SK-N-SH (cell line): Measurements from ENCODE around the gene SLC26A2. TPM values are rescaled to one million over a fixed set of nuclear protein-coding genes. Genes with fewer than 3 reads are reported as not detected.

Source experiments
- CTCF ChIA-PET: fragments of 300-600, 350-600 bp; formaldehyde crosslinking; extraction: SDS; loops from one replicate; lab custom pipeline; 2021; lab: Yijun Ruan, JAX
- POLR2A ChIA-PET: fragments of 350-600 bp; sonication (Branson Sonifier 250); formaldehyde crosslinking; extraction: SDS; loops from one replicate; lab custom pipeline; 2020; ENCODE audit warnings: antibody characterized with exemption, inconsistent platforms; lab: Yijun Ruan, JAX
- DNase-seq: peaks from one replicate; pipeline ENCODE4 v3.0.0; 2012
- H2AFZ ChIP-seq: fragments of 200-600 bp; sonication (generic); 2 replicates; pipeline ENCODE4 v1.8.1; 2016; ENCODE audit warnings: antibody characterized with exemption, mild to moderate bottlenecking, low read depth
- H3F3A ChIP-seq: fragments of 200-600 bp; sonication (generic); replicated peaks from 2 replicates; pipeline ENCODE3; 2016; ENCODE audit warnings: antibody characterized with exemption, mild to moderate bottlenecking; ENCODE audit not compliant: insufficient read depth
- H3K27ac ChIP-seq, 2 experiments: fragments of 200-500 bp in 1 of 2; fragments of 200-600 bp in 1 of 2; sonication (Bioruptor generic) in 1 of 2; sonication (generic), shearing (Covaris generic) in 1 of 2; 2 replicates each; pipeline versions ENCODE4 v1.5.1 to v1.6.1; 2014 to 2016; ENCODE audit warnings: low read depth in 2 of 2, inconsistent platforms in 1 of 2, low read length in 1 of 2, mild to moderate bottlenecking in 1 of 2, mixed read lengths in 1 of 2
- H3K27me3 ChIP-seq: fragments of 200-600 bp; sonication (generic), shearing (Covaris generic); 2 replicates; pipeline ENCODE4 v1.6.1; 2016; ENCODE audit warnings: mixed run types; ENCODE audit not compliant: insufficient read depth
- H3K36me3 ChIP-seq, 2 experiments: fragments of 200-500 bp in 1 of 2; fragments of 200-600 bp in 1 of 2; sonication (Bioruptor generic) in 1 of 2; sonication (generic) in 1 of 2; replicated peaks in 1 of 2; 2 replicates each; pipeline versions ENCODE3 to v1.5.1; 2014 to 2016; ENCODE audit warnings: low read length in 1 of 2, mild to moderate bottlenecking in 1 of 2; ENCODE audit not compliant: insufficient read depth in 2 of 2, control insufficient read depth in 1 of 2
- H3K4me1 ChIP-seq, 2 experiments: fragments of 200-500 bp in 1 of 2; fragments of 200-600 bp in 1 of 2; sonication (Bioruptor generic) in 1 of 2; sonication (generic), shearing (Covaris generic) in 1 of 2; 2 replicates each; pipeline versions ENCODE4 v1.5.1 to v1.6.1; 2014 to 2016; ENCODE audit warnings: low read depth in 1 of 2, low read length in 1 of 2, mixed run types in 1 of 2; ENCODE audit not compliant: insufficient read depth in 2 of 2, control insufficient read depth in 1 of 2
- H3K4me2 ChIP-seq: fragments of 200-600 bp; sonication (generic), shearing (Covaris generic); 2 replicates; pipeline ENCODE4 v1.6.1; 2017; ENCODE audit warnings: mixed run types
- H3K4me3 ChIP-seq, 2 experiments: fragments of 200-500 bp in 1 of 2; fragments of 200-600 bp in 1 of 2; sonication (Bioruptor generic) in 1 of 2; sonication (generic), shearing (Covaris generic) in 1 of 2; 2 replicates each; pipeline versions ENCODE4 v1.5.1 to v1.8.1; 2014 to 2016; ENCODE audit warnings: low read depth in 2 of 2, inconsistent platforms in 1 of 2, low read length in 1 of 2, mild to moderate bottlenecking in 1 of 2, mixed read lengths in 1 of 2, moderate library complexity in 1 of 2
- H3K79me2 ChIP-seq: fragments of 200-600 bp; sonication (generic); 2 replicates; pipeline ENCODE4 v1.8.1; 2017; ENCODE audit warnings: mild to moderate bottlenecking; ENCODE audit not compliant: insufficient read depth
- H3K9ac ChIP-seq: fragments of 200-600 bp; sonication (generic); 2 replicates; pipeline ENCODE4 v1.6.1; 2017; ENCODE audit warnings: mixed run types
- H3K9me2 ChIP-seq: fragments of 200-600 bp; sonication (generic); 2 replicates; pipeline ENCODE4 v1.6.1; 2017; ENCODE audit warnings: mixed run types
- H3K9me3 ChIP-seq: fragments of 200-600 bp; sonication (generic); 2 replicates; pipeline ENCODE4 v1.6.1; 2017; ENCODE audit warnings: mixed run types, mild to moderate bottlenecking, moderate library complexity
- H4K20me1 ChIP-seq: fragments of 200-600 bp; sonication (generic); 2 replicates; pipeline ENCODE4 v1.6.1; 2017; ENCODE audit warnings: mild to moderate bottlenecking, mixed run types; ENCODE audit not compliant: insufficient read depth
- FOSL2 ChIP-seq: IDR thresholded peaks from 2 replicates; pipeline ENCODE4 v1.4.0; 2012; ENCODE audit warnings: low read depth, mild to moderate bottlenecking, moderate library complexity, borderline replicate concordance
- FOXM1 ChIP-seq: IDR thresholded peaks from 2 replicates; pipeline ENCODE4 v1.4.0; 2012; ENCODE audit warnings: low read depth, mild to moderate bottlenecking
- JUND ChIP-seq: IDR thresholded peaks from 2 replicates; pipeline ENCODE4 v1.4.0; 2012
- MEF2A ChIP-seq: IDR thresholded peaks from 2 replicates; pipeline ENCODE4 v1.4.0; 2012; ENCODE audit warnings: low read depth, borderline replicate concordance
- MXI1 ChIP-seq: IDR thresholded peaks from 2 replicates; pipeline ENCODE4 v1.6.1; 2012; ENCODE audit warnings: mild to moderate bottlenecking, low read depth, low read length, improper control_type of control experiment
- NFIC ChIP-seq: IDR thresholded peaks from 2 replicates; pipeline ENCODE4 v1.4.0; 2012; ENCODE audit warnings: borderline replicate concordance
- POLR2AphosphoS5 ChIP-seq: IDR thresholded peaks from 2 replicates; pipeline ENCODE4 v1.6.1; 2012; ENCODE audit warnings: low read depth, low read length
- RCOR1 ChIP-seq: fragments of 150-350 bp; IDR thresholded peaks from 2 replicates; pipeline ENCODE4 v1.6.1; 2017; ENCODE audit warnings: antibody characterized with exemption, low read length
- REST ChIP-seq: IDR thresholded peaks from 2 replicates; pipeline ENCODE4 v1.6.1; 2012; ENCODE audit warnings: mild to moderate bottlenecking, low read depth, low read length, moderate library complexity
- SIN3A ChIP-seq: IDR thresholded peaks from 2 replicates; pipeline ENCODE4 v1.6.1; 2012; ENCODE audit warnings: low read depth, mild to moderate bottlenecking, low read length, moderate library complexity, borderline replicate concordance
- TAF1 ChIP-seq: IDR thresholded peaks from 2 replicates; pipeline ENCODE4 v1.6.1; 2012; ENCODE audit warnings: low read depth, mild to moderate bottlenecking, low read length, moderate library complexity, borderline replicate concordance
- TCF12 ChIP-seq: IDR thresholded peaks from 2 replicates; pipeline ENCODE4 v1.4.0; 2012
- TEAD4 ChIP-seq: IDR thresholded peaks from 2 replicates; pipeline ENCODE4 v1.4.0; 2012; ENCODE audit warnings: mild to moderate bottlenecking, borderline replicate concordance; ENCODE audit not compliant: insufficient read depth
- USF1 ChIP-seq: IDR thresholded peaks from 2 replicates; pipeline ENCODE4 v1.4.0; 2012; ENCODE audit warnings: low read depth, borderline replicate concordance
- YY1 ChIP-seq: IDR thresholded peaks from 2 replicates; pipeline ENCODE4 v1.4.0; 2012; ENCODE audit warnings: low read depth, mild to moderate bottlenecking
- WGBS: methylation state at CpG from one replicate; pipeline ENCODE4 v1.1.6; 2017; ENCODE audit warnings: low lambda C conversion rate; 5-methylcytosine and 5-hydroxymethylcytosine counted together
- polyA plus RNA-seq, 3 experiments: library from polyadenylated mRNA; depleted of rRNA; stranded (reverse); fragments of >200 nt; gene quantifications; 2 replicates each; pipeline ENCODE4 v1.2.3, GENCODE V29; 2012
- TF ChIP-seq, protein P1 (sequence below): IDR thresholded peaks from 2 replicates; pipeline ENCODE4 v1.4.0; 2012; ENCODE audit warnings: low read depth, borderline replicate concordance

Gene SLC26A2
- polyA plus RNA-seq, 1 of the 3 experiments (the other 2 are of a cell fraction) = 1.3 TPM

DNA sequence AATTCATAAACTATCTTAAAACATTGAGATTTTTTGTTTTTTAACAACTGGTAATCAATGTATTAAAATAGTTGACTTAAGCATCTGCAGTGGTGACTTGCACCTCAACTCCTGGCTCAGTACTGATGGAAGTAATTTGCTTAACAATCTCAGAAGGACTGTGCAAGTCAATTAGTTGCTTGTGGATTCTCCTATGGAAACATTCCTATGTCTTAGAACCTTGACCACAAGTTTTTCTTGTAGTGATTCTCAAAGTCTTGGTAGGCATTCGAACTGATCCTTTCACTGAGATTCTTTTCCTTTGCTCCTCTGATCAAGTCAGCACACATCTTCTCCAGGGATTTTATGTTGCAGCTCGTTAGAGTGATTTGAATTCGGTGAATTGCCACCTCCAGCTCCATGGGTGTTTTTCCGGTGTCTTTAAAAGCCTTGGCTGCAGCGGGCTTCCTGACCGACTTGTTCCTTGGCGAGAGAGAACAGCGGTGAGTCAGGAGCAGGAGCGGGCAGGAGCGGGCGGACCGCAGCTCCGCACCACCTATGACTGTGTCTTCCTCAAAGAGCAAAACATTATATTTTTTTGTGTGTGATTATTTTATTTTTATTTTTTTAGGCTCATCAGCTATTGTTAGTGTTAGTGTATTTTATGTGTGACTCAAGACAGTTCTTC is 61.1 kb downstream of the SLC26A2 start:
- Histone ChIP-seq H3K9me3 (0 out of 2 replicates have a peak, but pooled peaks cover under 1% of the 10 kb centered on the region), H3K36me3 (peaks cover 61 to 64% of the 10 kb centered on the region in 2 experiments), H4K20me1 (0 out of 2 replicates have a peak, but pooled peaks cover 3% of the 10 kb centered on the region), H3K79me2 (peaks cover 23% of the 10 kb centered on the region), H3F3A (peaks cover 53% of the 10 kb centered on the region), H2AFZ (no peak overlapping the region), H3K9me2 (no peaks in the 10 kb centered on the region), H3K27me3 (no peaks in the 10 kb centered on the region), H3K27ac (peak overlapping the region; percentile 82 to 94), H3K4me1 (peaks cover 0 to 53% of the 10 kb centered on the region in 2 experiments; a peak in 3 of 4 replicates), H3K9ac (peak overlapping the region; percentile 56; the same call in 1 of the 2 replicates), H3K4me2 (peak overlapping the region; percentile 64), H3K4me3 (peak overlapping the region in 1 of 2 experiments; percentile 39; a peak in 3 of 4 replicates)
- CTCF ChIA-PET = interaction anchor here (1.1 to 1.3 kb wide), 3 partner anchors 16 to 113 kb away, joined by 3 to 4 read pairs (median 3); no protein-coding TSS in a partner anchor
- POLR2A ChIA-PET = interaction anchor here (0.7 kb wide), 1 partner anchor 21 kb away, joined by 3 read pairs; the partner anchor contains the start of genes HMGXB3 and TIGD6
- TF ChIP-seq TAF1 (peak; percentile 20; the same call in 1 of the 2 replicates), FOXM1 (no peak)
- TF ChIP-seq, protein P1, sequence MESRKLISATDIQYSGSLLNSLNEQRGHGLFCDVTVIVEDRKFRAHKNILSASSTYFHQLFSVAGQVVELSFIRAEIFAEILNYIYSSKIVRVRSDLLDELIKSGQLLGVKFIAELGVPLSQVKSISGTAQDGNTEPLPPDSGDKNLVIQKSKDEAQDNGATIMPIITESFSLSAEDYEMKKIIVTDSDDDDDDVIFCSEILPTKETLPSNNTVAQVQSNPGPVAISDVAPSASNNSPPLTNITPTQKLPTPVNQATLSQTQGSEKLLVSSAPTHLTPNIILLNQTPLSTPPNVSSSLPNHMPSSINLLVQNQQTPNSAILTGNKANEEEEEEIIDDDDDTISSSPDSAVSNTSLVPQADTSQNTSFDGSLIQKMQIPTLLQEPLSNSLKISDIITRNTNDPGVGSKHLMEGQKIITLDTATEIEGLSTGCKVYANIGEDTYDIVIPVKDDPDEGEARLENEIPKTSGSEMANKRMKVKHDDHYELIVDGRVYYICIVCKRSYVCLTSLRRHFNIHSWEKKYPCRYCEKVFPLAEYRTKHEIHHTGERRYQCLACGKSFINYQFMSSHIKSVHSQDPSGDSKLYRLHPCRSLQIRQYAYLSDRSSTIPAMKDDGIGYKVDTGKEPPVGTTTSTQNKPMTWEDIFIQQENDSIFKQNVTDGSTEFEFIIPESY = no peak
- no peak for DNase-seq
- WGBS = 27% methylated on average over 13 of the region's 13 CpGs

DNA sequence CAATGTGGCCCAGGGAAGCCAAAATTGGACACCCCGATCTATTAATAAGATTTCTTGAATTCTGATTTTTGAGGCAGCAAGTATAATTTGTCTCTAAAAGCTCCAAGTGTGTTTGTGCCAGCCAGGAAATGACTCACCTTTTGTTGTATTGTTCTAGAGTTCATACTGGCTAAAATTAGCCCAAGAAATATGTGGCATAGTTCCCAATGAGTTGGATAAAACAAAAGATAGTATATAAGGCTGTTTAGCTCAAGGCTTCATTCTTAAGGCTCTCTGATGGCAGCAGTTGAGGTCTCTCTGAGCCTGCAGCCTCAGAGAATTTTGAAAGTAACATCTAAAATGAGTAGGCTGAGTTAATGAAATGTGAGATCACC is 61.6 kb downstream of the SLC26A2 start:
- peak overlapping the region; percentile 56; the same call in 1 of the 2 replicates for H3K9ac ChIP-seq
- peaks cover 63 to 65% of the 10 kb centered on the region in 2 experiments for H3K36me3 ChIP-seq
- no peak overlapping the region for H2AFZ ChIP-seq
- 0 out of 2 replicates have a peak, but pooled peaks cover 3% of the 10 kb centered on the region for H4K20me1 ChIP-seq
- H3F3A ChIP-seq = peaks cover 48% of the 10 kb centered on the region
- H3K4me3 ChIP-seq = peak overlapping the region in 1 of 2 experiments; percentile 39; a peak in 2 of 4 replicates
- WGBS = 14% methylated on average over 1 of the region's 1 CpG
- H3K27me3 ChIP-seq = no peaks in the 10 kb centered on the region
- H3K9me2 ChIP-seq = no peaks in the 10 kb centered on the region
- DNase-seq = no peak
- ChIA-PET CTCF (interaction anchor here (1.1 to 1.3 kb wide), 2 partner anchors 20 to 112 kb away, joined by 3 to 4 read pairs; no protein-coding TSS in a partner anchor), POLR2A (interaction anchor here (0.7 kb wide), 1 partner anchor 22 kb away, joined by 3 read pairs; the partner anchor contains the start of genes HMGXB3 and TIGD6)
- peaks cover 22% of the 10 kb centered on the region; the same call in 1 of the 2 replicates for H3K79me2 ChIP-seq
- H3K27ac ChIP-seq = peak overlapping the region; percentile 82 to 94; a peak in 3 of 4 replicates
- peak overlapping the region; percentile 64 for H3K4me2 ChIP-seq
- no peaks in the 10 kb centered on the region for H3K9me3 ChIP-seq
- peaks cover 0 to 52% of the 10 kb centered on the region in 2 experiments; a peak in 3 of 4 replicates for H3K4me1 ChIP-seq
- TF ChIP-seq USF1 = no peak
- peak; percentile 99 for TF ChIP-seq MEF2A
- peak; percentile 89 for TF ChIP-seq JUND
- TF ChIP-seq TCF12 = peak; percentile 70
- 0 out of 2 replicates have a peak, but pooled peaks have one; percentile 17 for TF ChIP-seq YY1
- peak; percentile 88 for TF ChIP-seq NFIC
- no peak for TF ChIP-seq RCOR1
- TF ChIP-seq, protein P1 = 0 out of 2 replicates have a peak, but pooled peaks have one; percentile 43
- peak; percentile 75; the same call in 1 of the 2 replicates for TF ChIP-seq TEAD4
- TF ChIP-seq POLR2AphosphoS5 = peak; percentile 76; the same call in 1 of the 2 replicates
- TF ChIP-seq SIN3A = no peak; the same call in 1 of the 2 replicates
- TF ChIP-seq MXI1 = no peak
- TF ChIP-seq REST = no peak
- TF ChIP-seq FOSL2 = peak; percentile 85
